Embryonic facial prominence (tissue), 1 donor: ENCODE measurements around the gene HHLA2.
"Not testable (repeated sequence)": the region's sequence is repeated elsewhere in the genome, so short reads cannot be mapped to it uniquely, and the experiment has no call there.

Experiments
- DNase-seq: peaks from one replicate; pipeline ENCODE4 v3.0.0-alpha.2; 2016; ENCODE audit errors: extremely low spot score

The HHLA2 gene, protein sequence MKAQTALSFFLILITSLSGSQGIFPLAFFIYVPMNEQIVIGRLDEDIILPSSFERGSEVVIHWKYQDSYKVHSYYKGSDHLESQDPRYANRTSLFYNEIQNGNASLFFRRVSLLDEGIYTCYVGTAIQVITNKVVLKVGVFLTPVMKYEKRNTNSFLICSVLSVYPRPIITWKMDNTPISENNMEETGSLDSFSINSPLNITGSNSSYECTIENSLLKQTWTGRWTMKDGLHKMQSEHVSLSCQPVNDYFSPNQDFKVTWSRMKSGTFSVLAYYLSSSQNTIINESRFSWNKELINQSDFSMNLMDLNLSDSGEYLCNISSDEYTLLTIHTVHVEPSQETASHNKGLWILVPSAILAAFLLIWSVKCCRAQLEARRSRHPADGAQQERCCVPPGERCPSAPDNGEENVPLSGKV

DNA sequence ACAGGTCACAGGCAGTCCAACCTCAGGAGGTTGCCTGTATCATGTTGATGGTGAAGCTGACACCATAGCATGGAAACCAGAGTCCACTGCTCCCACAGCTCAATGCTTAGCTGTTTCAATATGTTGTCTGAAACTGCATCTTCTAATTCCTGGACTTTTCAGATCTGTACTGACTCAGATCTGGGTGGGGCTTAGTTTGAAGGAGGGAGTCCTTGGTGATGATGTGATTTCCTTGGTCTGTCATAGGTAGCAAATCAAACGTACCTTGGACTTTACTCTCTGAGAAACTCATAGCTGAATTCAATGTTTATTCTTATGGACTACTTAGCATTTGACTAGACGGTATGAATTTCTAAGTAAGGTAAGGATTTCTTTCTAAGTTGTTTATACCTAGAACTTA lies at the start of gene HHLA2:
HHLA2 (plus strand) TSS at position 310 of the 400 bp plus-strand sequence. CDS start 55,266 bp downstream, outside the sequence.
- no peak for DNase-seq

DNA sequence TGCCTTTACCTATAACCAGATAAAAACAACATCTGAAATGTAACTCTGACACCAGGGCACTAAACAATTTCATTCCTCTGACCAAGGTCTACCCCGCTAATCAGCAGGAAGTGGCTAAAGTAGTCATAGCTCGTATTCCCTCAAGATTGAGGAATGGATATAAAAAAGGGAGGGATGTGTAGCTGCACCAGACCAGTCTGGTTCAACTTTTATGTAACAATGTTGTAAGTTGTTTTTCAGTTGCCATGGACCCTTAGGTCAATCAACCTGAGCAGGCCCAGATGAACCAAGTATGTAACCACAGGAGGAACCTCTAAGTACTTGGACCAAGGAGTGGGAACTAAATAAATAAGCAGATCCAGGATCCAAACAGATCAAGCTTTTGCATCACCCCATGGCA lies 45.7 kb upstream of the HHLA2 start:
- no peak for DNase-seq

DNA sequence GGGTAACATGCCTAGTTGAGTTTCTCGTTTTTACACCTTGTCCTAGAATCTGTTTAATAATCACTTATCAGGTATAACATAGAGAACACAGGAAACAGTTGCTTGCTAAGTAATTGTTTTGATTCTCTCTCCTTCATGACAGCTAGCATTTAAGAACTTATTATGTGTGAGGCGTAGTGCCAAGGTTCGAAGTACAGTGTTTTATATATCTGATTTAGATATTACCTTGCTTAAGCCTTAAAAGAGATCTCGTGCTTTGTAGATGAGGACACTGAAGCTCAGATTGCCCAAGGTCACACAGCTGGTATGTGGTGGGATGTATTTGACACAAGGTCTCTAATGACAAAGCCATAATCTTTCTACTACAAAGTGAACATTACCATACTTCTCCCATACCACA lies 45.1 kb upstream of the HHLA2 start:
- no peak for DNase-seq

DNA sequence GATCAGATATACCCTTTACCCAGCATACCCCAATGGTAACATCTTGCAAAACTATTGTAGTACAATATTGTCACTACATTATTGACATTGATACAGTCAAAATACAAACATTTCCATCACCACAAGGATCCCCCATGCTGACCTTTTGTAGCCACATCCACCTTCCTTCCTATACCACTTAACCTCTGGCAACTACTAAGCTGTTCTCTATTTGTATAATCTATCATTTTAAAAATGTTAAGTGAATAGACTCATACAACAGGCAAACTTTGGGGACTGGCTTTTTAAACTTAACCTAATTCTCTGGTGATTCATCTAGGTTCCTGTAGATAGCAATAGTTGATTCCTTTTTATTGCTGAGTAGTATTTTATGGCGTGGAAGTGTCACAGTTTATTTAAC lies 44.5 kb upstream of the HHLA2 start:
- no peak for DNase-seq

DNA sequence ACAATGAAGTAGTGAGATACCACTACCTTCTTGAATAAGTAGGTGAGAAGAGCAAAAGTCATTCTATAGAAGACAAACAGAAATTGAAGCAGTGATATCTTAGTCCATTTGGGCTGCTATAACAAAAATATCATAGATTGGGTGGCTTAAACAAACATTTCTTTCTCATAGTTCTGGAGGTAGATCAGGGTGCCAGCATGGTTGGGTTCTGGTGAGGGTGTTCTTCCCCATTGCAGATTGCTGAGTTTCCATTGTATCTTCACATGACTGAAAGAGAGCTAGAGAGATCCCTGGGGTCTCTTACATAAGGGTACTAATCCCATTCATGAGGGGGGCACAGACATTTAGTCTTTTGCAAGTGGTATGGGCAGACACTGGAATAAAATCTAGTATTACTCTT lies 41.2 kb upstream of the HHLA2 start:
- DNase-seq = no peak

DNA sequence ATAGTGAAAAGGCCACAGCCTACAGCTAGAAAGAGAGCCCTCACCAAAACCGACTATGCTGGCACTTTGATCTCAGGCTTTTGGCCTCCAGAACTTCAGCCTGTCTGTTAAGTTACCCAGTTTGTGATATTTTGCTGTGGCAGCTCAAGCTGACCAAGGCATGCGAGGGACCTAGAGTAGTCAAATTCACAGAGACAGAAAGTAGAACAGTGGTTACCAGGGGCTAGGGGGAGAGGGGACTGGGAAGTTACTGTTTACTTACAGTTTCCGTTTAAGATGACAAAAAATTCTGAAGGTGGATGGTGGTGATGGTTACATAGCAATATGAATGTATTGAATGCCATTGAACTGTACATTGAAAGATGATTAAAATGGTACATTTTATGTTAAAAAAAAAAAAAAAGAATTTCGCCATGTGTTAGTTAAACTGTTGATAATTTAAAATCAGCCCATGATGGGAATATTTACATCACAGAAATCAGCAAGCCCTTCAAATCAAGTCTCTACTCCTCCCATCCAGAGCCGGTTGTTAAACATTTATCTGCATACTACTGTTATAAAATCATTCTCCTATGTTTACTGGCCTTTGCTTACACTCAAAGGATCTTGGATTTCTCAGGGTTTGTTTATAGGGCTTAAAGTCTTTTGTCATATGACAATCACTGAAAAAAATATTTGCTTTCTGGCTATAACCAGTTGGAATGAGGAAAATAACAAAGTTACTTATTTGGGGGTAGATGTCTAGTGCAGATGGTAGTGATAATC lies 31.6 kb upstream of the HHLA2 start:
- not testable (repeated sequence) for DNase-seq

DNA sequence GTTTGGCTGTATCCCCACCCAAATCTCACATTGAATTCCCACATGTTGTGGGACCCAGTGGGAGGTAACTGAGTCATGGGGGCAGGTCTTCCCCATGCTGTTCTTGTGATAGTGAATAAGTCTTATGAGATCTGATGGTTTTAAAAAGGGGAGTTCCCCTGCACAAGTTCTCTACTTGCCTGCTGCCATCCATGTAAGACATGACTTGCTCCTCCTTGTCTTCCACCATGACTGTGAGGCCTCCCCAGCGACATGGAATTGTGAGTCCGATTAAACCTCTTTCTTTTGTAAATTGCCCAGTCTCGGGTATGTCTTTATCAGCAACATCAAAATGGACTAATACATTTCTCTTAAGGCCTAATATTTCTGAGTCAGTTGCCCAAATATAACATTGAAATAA lies 28.1 kb upstream of the HHLA2 start:
- DNase-seq = not testable (repeated sequence)

DNA sequence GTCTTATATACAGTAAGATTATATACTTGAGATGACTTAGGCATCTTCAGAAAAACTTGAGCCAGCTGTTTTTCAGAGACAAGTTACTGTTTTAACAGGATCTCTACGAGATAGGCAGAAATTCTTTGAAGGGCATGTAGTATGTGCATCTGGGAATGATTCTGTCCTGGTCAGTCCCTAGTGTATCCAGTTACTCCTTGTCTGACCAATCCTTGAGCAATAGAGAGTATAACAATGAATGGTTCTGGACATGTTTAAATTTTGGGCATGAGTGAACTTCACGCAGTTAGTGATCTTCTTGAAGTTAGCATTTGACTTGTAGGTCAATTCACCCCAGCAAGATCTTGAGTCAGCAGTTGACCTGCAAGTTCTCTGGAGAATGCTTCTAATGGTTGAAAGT lies 24.7 kb upstream of the HHLA2 start:
- no peak for DNase-seq

DNA sequence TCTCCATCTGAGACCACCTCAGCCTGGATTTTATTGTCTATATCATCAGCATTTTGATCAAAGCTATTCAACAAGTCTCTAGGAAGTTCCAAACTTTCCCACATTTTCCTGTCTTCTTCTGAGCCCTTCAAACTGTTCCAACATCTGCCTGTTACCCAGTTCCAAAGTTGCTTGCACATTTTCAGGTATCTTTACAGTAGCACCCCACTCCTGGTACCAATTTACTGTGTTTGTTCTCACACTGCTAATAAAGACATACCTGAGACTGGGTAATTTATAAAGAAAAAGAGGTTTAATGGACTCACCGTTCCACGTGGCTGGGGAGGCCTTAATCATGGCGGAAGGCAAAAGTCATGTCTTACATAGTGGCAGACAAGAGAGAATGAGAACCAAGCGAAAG lies 17.3 kb upstream of the HHLA2 start:
- not testable (repeated sequence) for DNase-seq

DNA sequence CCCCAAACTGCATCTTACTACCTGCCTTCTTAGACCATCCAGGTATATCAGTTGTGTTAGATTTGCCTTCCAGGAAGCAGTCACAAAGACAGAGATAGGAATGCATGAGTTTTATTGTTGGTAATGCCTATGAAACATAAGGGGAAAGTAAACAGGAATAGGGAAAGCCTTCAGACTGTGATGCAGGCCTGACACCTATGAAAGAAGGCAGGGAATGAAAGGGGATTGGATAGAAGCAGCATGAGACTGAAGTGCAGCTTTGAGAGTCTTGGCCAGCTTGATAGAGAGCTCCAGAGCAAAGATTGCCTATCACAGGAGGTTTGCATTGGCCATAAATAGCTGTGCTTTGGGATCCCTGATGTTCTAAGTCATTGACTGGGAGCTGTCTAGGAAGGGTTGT lies 15.9 kb upstream of the HHLA2 start:
- no peak for DNase-seq

DNA sequence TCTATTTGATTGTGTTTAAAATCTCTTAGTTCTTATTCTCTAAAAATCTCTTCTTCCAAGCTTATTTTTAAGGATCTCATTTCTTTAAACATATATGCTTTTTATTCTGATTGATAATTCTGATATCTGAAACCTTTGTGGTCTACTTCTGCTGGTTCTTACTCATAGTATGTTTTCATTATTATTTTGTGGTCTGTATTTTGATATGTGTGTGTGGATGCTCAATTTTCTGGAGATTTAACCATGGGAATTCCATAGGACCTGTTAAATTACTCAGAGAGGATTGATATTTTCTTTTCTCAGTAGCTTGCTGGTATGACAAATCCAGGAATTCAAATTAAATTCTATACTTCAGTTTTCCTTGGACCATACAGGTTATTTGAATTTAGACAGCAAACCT lies 14.7 kb upstream of the HHLA2 start:
- DNase-seq = no peak

DNA sequence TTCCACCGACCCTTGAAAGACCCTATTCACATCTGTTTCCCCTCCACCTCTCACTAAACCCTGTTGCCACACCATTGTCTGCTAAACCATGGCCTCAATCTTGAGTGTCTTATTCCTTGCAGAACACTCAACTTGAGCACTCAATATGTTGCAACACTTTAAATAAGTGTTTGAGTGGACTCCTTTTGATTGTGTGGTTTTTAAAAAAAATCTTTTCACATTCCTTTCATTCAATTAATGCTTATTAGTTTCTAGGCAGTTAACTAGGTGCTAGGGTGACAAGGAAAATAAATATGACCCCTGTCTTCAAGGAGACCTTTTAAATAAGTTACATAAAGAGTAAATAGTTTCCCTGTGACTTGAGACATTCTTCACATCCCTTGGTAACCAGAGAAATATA lies 13.3 kb upstream of the HHLA2 start:
- no peak for DNase-seq

DNA sequence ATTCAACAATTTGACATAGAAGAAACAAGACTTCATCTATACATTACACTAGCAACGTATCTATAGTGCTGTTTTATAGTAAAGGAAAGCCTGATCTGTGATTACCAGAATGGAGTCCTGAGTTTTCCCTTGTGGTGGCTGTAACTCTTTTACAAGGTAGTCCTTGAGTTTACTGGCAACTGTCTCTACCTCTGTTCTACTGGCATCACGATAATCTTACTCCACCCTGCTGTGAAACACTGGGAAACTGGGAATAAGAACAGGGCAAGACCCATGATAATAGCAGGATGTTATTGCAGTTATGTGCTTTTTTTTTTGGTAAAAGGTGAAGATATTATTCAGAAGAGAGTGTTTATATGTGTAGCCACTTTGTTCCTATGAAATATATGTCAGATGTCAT lies 12.4 kb upstream of the HHLA2 start:
- DNase-seq = no peak

DNA sequence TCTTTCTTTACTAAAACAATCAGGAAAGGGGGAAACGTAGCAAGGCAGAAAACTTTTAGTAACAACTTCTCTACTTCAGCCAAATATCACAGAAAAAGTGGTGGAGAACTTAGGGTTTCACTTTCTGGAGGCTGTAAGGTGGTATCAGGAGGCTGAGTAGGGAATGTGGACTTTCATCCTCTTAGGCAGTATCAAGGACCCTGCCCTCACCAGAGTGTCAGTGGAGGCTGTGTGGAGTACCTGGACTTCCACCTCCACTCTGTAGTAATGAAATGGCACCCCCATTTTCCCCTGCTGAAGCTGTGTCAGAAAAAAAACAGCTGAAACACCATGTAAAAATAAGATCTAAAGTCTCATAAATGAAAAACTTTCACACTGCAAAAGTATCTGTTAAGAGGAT lies 11.2 kb upstream of the HHLA2 start:
- DNase-seq = no peak

DNA sequence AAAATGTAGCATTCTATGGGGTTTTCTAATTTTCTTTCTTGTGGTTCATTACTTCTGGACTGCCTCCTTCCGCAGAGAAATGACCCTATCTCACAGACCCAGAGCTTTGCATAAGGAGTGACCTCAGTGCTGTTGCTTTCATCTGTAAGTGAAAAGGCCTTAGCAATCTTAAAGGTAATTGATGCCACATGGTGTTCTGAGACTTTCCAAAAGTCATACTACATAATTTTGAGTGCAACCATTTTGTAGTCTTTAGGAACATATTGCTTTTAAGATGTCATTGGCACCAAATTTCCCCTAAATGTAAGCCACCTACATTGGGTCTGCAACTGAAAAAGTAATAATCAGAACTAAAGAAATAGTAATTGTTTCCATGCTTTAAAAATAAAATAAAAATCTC lies 9.2 kb upstream of the HHLA2 start:
- no peak for DNase-seq

DNA sequence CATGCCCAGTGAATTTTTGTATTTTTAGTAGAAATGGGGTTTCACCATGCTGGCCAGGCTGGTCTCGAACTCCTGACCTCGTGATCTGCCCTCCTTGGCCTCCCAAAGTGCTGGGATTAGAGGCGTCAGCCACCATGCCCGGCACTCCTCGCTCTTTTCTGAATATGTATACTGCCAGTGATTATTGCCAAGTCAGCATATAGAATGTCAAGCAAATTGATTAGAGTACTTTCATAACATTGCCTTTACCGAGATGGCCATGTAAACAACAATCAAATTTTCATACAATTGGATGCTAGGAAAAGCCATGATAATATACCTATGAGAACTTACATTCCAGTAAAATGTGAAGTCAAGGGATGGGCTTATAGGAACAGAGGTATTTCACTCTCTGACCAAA lies 8.2 kb upstream of the HHLA2 start:
- not testable (repeated sequence) for DNase-seq

DNA sequence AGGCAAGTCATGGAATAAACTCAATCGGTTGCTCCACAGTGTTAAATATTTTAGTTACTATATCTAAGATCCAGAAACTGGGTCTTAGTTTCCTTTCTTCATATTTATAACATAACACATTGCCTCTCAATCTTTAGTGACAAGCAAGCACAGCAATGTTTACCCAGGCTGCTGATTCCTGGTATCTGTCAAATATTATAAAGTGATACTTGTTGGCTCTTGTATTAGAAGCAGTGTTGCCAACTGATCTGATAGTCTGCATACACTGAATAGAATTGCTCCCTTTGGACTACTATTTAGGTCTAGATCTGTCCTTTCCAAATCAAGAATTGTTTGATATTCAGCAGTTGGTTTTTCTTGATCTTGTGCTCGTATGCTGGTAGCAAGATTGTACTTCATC lies 7.2 kb upstream of the HHLA2 start:
- DNase-seq = no peak

DNA sequence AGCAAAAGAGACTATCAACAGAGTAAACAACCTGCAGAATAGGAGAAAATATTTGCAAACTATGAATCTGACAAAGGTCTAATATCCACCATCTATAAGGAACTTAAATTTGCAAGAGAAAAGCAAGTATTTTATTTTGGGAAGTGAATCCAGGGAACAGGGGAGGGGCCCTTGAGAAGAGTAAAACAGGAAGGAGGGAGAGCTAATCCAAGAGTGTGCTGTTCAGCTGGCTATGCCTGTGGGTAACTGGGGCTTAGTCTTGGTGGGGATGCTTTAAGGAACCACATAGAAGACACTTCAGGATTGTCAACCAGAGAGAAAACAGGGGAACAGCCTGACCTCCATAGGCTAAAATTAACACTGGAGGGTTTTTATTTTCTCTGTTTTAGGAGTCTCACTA lies 3.9 kb upstream of the HHLA2 start:
- no peak for DNase-seq

DNA sequence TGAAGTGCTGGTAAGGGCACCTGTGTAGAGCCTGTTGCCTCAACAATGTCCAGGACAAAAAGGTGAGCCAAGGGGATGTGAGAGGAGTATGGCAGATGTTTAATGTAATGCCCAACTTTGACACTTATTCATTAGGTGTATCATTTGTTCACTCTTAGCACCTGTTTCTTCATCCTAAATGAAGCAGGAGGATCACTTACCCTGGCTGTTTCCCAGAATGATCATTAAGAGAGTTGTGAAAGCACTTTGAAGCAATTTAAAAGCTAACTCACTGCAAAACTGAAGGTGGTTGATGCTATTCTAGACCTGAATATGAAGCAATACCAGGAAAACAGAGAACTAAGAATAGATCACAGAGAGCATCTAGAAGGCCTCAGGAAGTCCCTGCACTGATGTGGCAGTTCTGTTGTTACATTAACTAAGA lies 3.4 kb upstream of the HHLA2 start:
- DNase-seq = no peak

DNA sequence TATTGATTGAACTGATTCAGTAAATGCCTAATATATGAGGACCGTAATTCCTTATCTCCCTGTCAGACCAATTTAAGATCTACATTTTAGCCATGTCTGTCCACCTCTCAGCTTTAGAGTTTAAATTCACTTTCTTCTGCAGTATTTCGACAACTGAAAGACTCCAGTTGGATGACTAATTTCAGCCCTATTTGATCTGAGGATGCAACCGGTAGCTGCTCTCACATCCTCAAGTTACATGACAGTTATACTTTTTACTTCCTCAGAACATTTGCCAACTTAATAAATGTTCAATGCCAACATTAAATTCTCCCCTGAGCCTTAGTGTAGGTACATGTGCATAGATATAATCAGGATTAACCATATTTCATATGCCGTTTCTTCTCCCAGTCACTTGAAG lies 2.5 kb upstream of the HHLA2 start:
- DNase-seq = no peak

DNA sequence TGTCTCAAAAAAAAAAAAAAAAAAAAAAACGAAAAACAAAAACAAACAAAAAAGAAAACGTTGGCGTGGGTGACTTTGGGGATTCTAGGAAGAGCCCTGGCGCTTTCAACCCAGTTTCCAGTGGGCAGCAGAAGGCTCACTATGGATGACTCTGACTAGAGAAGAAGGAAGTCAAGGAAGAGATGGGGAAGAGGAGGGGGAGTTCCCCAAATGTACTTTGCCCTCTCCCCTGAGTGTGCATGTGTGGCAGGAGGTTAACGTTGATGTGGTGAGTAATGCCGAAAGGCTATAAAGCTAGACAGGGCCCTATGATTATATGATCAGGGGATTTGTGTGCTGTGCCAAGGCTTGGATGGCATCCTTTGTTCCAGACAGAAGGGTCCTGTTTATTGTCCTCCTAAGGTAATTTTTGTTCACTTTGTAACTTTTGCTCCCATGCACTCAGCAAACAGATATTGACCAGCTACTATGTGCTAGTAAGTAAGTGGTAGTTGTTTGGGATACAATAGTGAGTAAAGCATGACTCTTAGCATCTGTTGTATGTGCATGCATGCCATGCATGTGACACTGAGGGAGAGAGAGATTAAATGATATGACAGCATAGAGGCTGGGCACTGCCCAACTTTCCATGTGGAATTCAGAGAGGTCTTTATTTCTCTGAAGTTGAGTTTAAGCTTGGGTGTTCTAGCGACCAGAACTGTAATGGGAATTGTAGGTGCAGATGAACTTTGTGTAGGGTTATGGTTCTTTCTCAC lies 750 bp upstream of the HHLA2 start:
- no peak for DNase-seq

DNA sequence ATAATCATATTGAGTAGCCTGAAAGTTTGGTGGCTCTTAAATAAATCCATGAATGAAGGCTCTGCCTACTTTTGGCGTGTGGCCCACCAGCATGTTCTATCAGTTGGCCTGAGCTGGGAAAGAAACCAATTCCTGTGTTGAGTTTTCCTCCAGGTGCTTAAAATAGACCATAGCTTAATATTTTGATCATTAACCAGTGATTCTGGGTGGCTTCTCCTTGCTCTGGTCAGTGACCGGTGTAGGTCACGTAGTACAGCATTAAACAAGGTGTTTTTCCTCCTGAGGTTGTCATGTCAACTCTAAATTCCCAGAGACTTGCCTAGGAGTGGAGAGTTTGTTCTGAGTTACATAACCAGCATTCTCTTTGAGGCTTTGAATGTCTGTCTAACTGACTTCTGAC lies 1.3 kb downstream of the HHLA2 start:
- DNase-seq = no peak

DNA sequence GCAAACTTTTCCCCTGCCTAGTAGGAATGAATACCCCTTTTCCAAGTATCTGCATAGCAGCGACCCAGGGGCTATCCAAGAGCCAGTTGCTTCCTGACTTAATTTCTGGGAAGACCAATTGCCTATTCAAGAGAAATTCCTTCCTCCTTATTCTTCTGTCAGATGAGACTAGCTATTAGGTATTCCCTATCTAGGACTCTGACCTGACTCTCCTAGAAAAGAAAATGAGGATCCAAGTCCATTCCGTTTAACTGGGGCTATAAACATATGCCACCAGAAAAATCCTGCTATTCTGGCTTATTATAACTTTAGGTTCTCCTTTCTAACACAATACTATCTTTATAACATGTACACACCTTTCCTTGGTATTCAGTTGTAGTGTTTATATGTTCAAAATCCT lies 1.7 kb downstream of the HHLA2 start:
- no peak for DNase-seq
